GM19328 (cell line): Measurements from ENCODE around the gene ARID1B.
"Not testable (repeated sequence)": the region's sequence is repeated elsewhere in the genome, so short reads cannot be mapped to it uniquely, and the experiment has no call there.

Experiments
- ATAC-seq: cut with Tn5 transposase; IDR thresholded peaks from one replicate; pipeline ENCODE4 v1.9.1; 2021; ENCODE audit warnings: mild to moderate bottlenecking, moderate library complexity; ENCODE audit not compliant: unreplicated experiment

Gene ARID1B

GRCh38 chr6:157038610-157039009 is 261.4 kb downstream of the ARID1B start:
- ATAC-seq: no peak

- not testable (repeated sequence) for ATAC-seq
These were observed 262.5 kb downstream of the ARID1B start for GRCh38 chr6:157039639-157040038.

- no peak for ATAC-seq
These were observed 263.0 kb downstream of the ARID1B start for GRCh38 chr6:157040191-157040590.

GRCh38 chr6:157045831-157046454 is 268.8 kb downstream of the ARID1B start:
- no peak for ATAC-seq

- no peak for ATAC-seq
These were observed 269.6 kb downstream of the ARID1B start for GRCh38 chr6:157046776-157047175.

GRCh38 chr6:157047328-157047727 is 270.1 kb downstream of the ARID1B start:
- no peak for ATAC-seq

- no peak for ATAC-seq
These were observed 270.8 kb downstream of the ARID1B start for GRCh38 chr6:157047951-157048350.

- no peak for ATAC-seq
These were observed 272.0 kb downstream of the ARID1B start for GRCh38 chr6:157049133-157049532.

- no peak for ATAC-seq
These were observed 273.5 kb downstream of the ARID1B start for GRCh38 chr6:157050537-157051265.

GRCh38 chr6:157054531-157054979 is 277.4 kb downstream of the ARID1B start:
- ATAC-seq: peak; percentile 63

GRCh38 chr6:157055863-157056262 is 278.7 kb downstream of the ARID1B start:
- ATAC-seq: no peak

GRCh38 chr6:157056275-157056674 is 279.1 kb downstream of the ARID1B start:
- ATAC-seq: no peak

- ATAC-seq: no peak
These were observed 281.4 kb downstream of the ARID1B start for GRCh38 chr6:157058574-157058973.

- no peak for ATAC-seq
These were observed 282.6 kb downstream of the ARID1B start for GRCh38 chr6:157059781-157060180.

- no peak for ATAC-seq
These were observed 283.3 kb downstream of the ARID1B start for GRCh38 chr6:157060440-157060952.

- no peak for ATAC-seq
These were observed 284.8 kb downstream of the ARID1B start for GRCh38 chr6:157061770-157062594.

- ATAC-seq: no peak
These were observed 286.2 kb downstream of the ARID1B start for GRCh38 chr6:157063176-157063905.

- no peak for ATAC-seq
These were observed 286.7 kb downstream of the ARID1B start for GRCh38 chr6:157063923-157064322.

GRCh38 chr6:157064502-157064901 is 287.3 kb downstream of the ARID1B start:
- no peak for ATAC-seq

- no peak for ATAC-seq
These were observed 288.2 kb downstream of the ARID1B start for GRCh38 chr6:157065366-157065765.
